Inflammatory macrophage treated with lipopolysaccharide for 1 hour (primary cell): ENCODE data around the gene TAF3.

Experiments
- DNase-seq, 2 donors: peaks; one replicate each; pipeline ENCODE4 v3.0.0-alpha.2; 2020 to 2022

Gene TAF3

DNA sequence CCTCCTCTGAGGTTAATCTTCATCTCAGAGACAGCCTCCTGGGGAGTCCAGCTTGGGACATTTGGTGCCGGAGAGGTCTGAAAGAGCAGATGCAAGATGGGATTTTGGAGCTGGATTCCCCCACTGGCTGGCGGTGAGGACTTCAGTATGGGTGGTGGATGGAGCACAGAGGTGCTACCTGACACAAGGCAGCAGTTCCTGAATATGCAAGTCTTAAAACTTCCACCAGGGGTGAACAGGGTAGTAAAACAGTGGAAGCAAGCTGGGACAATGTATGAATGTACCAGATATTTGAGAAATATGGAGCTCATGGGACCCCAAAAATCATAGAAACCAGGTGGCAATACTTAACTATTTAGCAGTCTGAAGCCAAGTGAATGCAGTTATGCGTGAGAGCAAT is 4.8 kb upstream of the TAF3 start:
- no peak for DNase-seq

DNA sequence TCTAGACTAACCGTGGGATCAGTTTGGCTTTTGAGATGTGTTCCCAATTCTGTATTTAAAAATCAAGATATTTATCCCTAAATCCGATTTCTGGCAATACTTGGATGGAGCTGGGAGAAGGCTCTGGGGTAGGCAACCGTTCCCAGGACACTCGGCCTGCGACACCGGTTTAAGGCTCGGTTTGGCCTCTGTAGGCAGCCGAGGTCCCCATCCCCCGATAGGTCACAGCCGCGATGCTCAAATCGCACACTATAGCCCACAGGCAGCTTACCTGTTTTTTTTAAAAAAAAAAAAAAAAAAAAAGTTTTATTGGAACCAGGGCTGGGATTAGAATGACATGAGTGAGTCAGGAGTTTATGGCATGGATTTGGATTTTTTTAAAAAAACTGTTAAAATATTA is 729 bp upstream of the TAF3 start:
- DNase-seq, result no peak

DNA sequence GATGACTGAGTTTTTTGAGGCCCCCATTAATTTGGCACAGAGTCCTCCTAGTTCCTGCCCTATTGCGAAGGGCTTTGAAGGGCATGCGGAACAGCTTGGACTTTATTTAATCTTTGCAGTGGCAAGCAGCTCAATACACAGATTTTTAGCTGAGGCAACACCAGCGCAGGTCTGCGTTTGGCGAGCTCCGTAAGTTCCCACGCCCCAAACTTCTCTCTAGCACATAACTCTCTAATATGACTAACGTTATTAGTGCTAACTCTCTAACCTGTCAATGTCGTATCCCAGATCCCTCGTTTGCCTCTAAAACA is 366 bp upstream of the TAF3 start:
- no peak for DNase-seq

DNA sequence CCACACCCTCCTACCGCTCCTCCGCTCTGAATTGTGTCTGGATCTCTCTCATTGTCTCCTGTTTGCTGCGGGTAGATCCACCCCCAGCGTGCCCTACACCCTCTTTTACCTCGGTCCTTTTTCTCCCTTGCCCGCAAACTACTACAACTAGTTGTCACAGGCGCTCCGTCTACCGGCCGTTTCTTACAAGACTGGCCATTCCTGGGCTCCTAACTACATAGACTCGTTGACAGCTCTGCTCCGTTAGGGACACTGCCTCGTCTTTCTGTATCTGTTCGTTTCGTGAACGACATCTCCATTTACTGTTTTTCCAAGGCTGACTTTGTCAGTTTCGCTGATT is 786 bp downstream of the TAF3 start:
- DNase-seq, result peak; percentile 21 to 48

DNA sequence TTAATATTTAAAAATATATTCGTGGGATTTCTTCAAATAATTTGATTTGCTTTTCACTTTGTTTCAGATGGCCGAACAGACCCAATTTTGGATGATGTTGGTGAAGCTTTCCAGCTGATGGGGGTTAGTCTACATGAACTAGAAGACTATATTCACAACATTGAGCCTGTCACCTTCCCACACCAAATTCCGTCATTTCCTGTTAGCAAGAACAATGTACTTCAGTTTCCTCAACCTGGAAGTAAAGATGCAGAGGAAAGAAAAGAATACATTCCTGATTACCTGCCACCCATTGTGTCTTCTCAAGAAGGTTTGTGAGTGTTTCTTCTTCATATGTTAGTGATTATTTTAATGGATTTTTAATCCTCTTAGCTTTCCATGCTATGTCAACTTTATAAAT is 5.9 kb downstream of the TAF3 start:
- no peak for DNase-seq

DNA sequence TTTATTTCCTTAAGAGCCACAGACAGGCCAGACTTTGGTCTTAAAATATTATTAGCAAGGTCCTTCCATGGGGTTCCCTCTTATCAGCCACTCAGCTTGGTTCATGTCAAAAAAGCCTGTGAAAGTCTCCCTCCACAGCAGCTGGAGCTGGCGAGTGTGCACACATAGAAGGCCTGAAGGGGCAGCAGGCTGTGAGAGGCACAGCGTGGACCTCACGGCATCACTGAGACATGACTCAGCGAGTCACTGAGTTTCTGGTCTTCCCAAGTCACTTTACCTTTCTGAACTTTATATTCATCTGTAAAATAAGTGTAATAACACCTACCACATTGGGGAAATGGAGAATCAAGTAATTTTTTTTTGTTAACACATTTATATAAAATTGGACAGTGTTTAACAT is 8.7 kb downstream of the TAF3 start:
- DNase-seq, result no peak

DNA sequence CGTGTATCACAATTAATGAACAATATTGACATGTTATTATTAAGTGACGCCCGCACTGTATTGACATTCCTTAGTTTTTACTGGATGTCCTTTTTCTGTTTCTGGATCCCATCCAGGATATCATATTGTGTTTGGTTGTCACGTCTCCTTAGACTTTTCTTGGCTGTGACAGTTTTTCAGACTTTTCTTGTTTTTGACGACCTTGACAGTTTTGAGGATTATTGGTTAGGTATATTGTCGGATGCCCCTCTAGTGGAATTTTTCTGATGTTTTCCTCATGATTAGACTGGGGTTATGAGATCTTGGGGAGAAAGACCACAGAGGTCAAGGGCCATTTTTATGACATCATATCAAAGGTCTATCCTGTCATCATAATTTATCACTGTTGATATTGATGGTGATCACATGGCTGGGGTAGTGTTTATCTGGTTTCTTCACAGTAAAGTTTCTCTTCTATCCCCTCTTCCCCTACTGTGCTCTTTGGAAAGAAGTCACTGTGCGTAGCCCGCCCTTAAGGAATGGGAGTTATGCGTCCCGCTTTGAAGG is 11.1 kb downstream of the TAF3 start:
- no peak for DNase-seq

DNA sequence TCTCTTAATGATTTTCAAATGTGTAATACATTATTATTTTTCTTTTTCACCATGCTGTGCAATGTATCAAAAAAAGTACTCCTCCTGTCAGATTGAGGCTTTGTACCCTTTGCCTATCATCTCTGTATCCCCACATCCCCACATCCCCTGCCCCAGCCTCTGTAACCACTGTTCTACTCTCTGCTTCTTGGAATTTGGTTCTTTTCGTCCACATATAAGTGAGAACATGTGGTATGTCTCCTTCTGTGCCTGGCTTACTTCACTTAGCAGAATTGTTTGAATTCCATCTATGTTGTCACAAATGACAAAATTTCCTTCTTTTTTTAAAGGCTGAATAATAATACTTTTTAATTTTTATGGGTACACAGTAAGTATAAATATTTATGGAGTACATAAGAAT is 13.8 kb downstream of the TAF3 start:
- no peak for DNase-seq

DNA sequence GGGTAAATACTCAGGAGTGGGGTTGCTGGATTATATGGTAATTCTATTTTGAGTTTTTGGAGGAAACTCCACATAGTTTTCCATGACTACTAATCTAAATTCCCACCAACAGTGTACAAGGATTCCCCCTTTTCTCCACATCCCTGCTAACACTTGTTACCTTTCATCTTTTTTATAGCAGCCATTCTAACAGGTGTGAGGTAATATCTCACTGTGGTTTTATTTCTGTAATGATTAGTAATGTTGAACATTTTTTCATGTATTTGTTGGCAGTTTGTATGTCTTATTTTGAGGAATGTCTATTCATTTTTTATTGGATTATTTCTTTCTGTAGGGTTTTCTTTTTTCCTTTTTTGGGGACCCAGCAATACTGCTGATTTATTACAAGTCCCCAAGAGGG is 14.9 kb downstream of the TAF3 start:
- no peak for DNase-seq

DNA sequence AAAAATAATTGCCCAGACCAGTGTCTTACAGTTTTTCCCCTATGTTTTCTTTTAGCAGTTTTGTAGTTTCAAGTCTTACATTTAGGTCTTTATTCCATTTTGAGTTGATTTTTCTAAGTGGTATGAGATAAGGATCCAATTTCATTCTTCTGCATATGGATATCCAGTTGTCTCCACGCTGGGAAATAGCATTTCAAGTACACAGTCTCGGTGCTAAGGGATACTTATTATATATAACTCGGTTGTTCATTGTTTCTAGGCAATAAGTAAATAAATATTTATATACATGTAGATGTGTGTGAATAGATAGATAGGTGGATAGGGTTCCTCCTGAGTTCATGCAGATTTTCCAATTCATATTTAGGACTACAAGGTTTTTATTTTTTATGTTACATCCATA is 16.0 kb downstream of the TAF3 start:
- DNase-seq, result no peak

DNA sequence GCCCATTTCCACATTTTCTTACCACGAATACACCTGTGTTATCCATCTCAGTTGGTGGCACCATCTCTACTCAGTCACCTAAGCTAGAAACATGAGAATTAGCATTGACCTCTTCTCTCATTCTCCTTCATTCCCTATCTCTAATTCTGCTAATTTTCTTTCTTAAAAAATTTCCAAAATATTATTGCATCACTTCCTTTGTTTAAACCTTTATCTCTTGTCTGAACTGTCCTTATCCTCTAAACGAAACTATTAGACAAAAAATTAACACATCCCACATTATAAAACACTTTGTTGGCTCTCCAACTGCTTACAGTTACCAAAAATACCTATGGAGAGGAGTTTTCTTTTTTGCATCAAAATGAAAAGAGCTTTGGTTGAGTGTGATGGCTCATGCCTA is 18.3 kb downstream of the TAF3 start:
- DNase-seq, result no peak

DNA sequence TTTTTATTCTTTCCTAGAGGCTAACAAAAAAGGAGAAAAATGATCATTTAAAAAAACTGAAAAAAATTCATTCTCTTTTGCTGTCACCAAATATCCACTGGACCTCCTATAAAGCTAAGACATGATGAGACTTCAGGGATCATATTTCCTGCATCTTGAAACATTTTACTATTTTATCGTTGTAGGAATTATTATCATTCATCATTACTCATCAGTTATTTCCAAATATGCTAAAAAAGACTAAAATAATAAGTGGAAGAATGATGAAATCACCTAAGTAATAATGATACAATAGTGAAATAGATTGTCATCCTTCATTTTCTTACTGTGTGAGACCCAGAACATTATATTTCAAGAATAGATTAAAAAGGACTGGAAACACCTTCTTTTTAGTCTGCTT is 28.3 kb downstream of the TAF3 start:
- DNase-seq, result no peak

DNA sequence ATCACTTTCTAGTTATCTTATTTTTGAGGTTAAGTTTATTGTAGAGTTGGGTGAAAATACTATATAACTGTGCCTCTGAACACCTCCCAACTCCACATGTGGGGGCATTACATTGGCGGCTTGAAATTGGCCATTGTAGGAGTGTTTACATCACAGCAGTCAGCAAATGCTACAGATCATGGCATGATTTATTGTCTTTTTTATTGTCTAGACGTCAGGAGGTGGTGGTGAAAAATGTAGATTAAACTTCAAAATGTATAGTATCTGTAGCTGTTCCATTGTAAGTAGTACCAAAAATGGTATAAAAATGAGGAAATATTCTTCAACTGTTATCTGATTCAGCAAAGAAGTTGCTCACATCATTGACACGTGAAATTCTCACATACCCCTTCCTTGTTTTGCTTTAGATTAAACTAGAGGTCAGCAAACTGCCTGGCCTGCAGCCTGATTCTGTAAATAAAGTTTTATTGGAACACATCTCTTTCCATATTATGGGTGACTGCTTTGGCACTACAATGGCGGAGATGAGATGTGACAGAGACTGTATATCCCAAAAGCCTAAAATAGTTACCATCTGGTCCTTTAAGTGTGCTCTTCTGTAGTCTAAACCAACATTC is 35.0 kb downstream of the TAF3 start:
- DNase-seq, result peak; percentile 4 to 20

DNA sequence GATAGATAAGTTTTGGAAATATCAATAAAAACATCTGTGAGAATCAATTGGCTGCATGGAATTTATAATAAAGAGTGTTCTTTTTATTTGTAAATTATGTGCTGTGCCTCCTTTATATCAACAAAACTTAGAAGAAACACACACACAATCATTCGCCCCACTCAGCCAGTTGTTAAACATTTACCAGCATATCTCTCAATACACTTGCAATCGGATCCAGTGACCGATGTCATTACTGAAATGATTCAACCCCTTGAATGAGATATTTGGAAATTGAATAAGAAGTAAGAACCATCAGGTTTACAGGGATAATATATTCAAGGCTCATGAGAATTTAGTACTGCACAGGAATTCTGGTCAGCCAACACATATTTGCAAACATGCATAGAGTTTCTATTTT is 35.6 kb downstream of the TAF3 start:
- no peak for DNase-seq

DNA sequence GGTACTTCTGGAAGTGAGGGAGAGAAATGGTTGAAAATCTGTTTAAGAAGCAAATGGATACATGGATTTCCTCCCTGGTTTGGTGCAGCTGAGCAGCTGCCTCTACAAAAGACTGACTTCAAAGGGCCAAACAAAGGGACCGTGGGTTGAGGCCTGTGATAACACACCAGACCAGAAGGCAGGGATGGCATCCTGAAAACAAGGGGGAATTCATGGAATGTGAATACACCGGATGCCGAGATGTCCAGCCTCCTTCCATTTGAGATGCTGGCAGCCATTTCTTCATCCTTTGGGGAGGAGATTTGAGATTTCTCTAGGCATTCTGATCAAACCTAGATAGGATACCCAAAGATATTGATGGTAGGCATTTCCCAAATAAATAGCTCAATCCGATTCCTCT is 36.9 kb downstream of the TAF3 start:
- no peak for DNase-seq

DNA sequence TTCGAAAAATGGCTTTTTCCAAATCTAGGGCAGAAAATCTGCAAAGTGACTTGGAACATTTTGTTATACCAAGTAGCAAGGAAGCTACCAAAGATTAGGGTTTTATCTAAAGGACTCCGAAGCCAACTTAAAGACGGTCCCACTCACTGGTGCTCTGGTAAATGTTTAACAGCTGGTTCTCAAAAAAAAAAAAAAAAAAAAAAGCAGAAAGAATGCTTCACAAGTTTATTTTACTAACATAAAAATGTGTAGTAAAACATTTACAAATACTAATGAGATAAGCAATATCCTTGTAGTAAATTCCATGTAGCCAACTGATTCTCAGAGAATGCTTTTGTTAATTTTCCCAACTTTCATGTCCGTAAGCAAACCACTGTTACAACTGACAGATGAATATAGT is 38.4 kb downstream of the TAF3 start:
- DNase-seq, result no peak

DNA sequence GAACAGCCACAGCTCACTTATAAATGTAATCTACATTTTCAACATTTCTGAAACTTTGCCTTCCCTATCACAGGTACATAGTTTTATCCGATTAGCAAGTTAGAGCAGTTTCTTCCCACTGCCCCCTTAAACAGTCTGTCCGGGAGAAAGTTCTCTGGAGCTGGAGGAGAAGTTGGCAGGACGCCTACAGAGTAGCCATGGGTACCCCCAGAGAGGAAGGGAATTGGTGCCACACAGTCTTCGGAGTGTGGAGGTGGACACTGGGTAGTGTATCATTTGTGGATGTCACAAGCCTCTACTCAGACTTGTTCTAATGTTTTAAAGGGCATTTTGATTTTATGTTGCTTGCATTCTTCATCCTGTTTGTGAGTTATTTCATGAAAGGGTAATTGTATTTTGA is 39.0 kb downstream of the TAF3 start:
- peak; percentile 4 to 29 for DNase-seq

DNA sequence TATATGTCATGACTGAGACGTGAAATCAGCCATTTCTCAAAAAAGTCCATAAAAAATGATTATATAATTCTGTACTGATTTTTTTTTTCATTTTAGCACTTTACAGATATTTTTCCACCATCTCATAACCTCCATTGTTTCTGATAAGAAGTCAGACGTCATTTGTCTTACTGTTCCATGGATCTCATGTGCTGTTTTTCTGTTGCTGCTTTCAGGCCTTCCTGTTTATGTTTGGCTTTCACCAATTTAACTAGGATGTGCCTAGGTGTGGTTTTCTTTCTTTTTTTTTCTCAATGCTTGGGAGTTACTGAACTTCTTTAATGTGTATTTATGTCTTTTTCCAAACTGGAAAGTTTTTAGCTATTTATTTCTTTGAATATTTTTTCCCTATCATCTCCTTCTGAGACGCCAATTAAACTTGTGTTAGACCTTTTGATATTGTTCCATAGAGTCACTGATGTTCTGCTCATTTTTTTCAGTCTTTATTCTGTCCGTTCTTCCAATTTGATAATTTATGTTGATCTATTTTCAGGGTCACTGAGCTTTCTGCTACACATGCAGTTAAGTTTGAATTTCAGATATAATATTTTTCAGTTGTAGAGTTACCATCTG is 43.3 kb downstream of the TAF3 start:
- DNase-seq, result no peak

DNA sequence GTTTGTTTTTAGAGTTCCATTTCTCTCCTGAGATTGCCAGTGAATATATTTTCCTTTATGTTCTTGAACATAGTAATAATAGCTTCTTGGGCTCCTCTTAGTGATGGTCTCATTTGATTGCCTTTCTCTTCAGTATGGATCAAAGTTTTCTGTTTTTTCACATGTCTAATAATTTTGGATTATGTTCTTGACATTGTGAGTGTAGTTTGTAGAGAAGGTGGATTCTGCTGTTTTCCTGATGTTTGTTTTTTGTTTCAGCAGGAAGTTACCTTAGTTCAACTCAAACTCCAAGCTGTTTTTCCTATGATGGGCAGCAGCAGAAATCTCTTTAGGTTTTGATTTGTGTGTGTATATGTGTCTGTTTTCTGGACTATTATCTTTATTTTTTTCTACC is 43.8 kb downstream of the TAF3 start:
- DNase-seq, result no peak

DNA sequence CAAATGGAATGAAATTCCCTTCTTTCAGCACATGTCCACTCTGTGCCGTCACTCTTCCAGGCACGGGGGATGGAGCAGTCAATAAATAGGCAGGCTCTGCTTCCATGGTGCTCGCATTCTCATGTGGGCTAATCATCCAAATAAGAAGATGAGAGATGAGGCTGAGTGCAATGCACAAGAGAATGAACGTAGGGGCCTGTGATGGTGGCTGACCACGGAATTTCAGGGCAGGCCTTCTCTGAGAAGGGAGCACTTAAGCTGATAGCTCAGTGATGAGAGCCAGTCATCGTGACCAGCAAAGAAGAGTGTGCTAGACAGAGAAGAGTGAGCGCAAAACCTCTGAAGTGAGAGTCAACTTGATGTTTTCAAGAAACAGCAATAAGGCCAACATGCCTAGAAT is 47.9 kb downstream of the TAF3 start:
- DNase-seq, result no peak

DNA sequence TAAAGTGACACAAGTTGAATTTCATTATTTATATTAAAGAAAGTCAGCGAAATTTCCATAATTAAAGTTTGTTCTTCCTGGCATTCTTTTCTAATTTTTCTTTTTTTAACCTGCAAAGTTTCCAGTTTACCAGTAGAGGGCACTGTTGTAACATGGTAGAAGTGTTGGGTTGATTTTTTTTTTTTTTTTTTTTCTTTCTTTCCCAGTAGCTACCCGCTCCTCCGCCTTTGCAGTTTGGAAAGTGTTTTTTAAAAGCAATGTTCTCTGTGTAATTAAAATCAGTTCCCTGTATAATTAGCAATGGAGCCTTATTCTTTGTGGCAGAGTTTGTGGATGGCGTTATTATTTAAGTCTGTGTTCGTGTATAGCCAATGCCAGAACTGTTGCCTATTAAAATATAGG is 53.7 kb downstream of the TAF3 start:
- DNase-seq, result peak; percentile 16 to 58

DNA sequence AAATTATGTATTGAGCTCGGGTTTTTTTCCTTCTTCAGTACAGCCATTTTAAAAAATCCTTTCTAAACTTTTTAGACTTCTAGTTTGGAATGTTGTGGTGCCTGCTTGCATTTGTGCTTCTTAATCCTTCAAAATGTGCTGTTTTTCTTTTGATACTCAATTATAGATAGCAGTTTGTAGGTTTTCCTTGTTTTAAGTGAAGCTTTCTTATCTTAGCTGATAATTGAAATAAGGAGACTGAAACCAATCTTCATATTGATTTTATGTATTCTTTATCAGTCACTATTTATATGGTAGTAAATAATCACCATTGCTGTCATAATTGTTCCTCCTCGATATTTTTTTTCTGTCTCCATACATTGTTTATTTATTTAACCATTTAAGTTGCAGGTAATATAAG is 56.6 kb downstream of the TAF3 start:
- DNase-seq, result no peak

DNA sequence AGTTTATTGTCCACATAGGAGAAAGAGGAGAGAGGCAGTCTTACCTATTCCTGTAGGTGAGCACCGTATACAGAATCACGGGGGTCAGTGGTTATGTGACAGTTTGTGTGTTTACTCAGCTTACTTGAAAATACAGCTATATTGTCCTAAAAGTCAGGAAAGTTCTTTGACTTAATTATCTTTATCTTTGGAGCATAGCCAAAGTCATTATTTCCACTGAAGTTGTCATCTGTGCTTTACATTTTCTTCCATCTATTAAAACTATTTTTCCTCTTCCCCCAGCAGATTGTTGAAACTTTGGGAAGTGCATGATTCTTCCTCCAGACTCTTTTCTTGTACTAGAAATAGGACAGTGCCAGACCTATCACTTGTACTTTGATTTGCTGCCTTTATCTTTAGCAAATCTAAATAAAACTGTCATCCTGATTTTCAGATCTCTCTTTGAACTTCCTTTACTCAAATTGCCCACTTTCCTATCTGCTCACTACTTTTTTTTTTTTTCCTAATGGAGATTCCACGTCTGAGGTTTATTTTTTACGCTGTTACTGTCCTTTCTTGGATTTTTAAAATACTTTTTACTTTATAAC is 58.3 kb downstream of the TAF3 start:
- DNase-seq, result no peak

DNA sequence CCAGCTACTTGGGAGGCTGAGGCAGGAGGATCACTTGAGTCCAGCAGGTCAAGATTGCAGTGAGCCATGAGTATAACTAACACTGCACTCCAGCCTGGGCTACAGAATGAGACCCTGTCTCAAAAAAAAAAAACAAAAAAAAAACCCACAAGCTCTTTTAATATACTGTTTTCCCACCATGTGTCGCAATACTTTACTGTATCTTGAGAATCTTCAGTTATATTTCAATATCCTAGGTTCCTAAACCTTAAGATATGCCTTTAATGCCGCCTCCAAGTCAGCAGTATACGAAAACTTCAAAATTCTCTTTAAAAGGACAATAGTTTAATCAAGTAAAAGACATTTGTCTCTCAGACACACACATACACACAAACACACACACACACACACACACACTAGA is 62.8 kb downstream of the TAF3 start:
- DNase-seq, result no peak

DNA sequence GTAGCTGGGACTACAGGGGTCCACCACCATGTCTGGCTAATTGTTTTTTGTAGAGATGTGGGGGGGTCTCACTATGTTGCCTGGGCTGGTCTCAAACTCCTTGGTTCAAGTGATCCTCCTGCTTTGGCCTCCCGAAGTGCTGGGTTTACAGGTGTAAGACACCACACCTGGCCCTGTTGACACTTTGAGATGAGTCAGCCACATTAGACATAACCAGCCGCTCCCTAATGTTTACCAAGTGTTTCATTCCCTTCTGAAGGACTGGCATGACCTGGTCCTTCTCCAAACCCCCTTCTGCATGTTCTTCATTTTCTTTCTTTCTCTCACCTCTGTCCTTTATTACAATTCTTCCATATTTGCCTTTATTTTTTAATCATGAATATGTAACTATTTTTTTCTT is 67.8 kb downstream of the TAF3 start:
- DNase-seq, result no peak
